ENCODE results near the gene CYP3A7.

DNA sequence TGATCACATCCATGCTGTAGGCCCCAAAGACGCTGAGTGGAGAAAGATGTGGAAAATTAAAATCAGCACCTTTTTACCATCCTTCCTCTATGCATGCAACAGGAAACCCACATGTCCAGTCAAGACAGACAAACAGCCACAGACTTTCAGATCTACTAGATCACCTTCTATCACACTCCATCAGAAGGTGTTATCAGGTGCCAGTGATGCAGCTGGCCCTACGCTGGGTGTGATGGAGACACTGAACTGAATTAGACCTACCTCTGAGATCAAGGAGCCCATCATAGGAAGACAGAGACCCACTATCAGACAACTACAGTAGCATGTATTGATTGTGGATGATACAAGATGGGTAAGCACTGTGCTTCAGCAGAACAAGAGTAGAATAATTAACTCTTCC, 33.5 kb upstream of the CYP3A7 start:
- TF ChIP-seq, protein P1, sequence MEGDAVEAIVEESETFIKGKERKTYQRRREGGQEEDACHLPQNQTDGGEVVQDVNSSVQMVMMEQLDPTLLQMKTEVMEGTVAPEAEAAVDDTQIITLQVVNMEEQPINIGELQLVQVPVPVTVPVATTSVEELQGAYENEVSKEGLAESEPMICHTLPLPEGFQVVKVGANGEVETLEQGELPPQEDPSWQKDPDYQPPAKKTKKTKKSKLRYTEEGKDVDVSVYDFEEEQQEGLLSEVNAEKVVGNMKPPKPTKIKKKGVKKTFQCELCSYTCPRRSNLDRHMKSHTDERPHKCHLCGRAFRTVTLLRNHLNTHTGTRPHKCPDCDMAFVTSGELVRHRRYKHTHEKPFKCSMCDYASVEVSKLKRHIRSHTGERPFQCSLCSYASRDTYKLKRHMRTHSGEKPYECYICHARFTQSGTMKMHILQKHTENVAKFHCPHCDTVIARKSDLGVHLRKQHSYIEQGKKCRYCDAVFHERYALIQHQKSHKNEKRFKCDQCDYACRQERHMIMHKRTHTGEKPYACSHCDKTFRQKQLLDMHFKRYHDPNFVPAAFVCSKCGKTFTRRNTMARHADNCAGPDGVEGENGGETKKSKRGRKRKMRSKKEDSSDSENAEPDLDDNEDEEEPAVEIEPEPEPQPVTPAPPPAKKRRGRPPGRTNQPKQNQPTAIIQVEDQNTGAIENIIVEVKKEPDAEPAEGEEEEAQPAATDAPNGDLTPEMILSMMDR (IDR thresholded peaks at IDR 0.05), result no peak
- TF ChIP-seq POLR2A (IDR thresholded peaks at IDR 0.05; ENCODE audit: low read depth) (no peak), POLR2AphosphoS5 (IDR thresholded peaks at IDR 0.05) (no peak)
